ENCODE measurements around the gene FKBP2.

DNA sequence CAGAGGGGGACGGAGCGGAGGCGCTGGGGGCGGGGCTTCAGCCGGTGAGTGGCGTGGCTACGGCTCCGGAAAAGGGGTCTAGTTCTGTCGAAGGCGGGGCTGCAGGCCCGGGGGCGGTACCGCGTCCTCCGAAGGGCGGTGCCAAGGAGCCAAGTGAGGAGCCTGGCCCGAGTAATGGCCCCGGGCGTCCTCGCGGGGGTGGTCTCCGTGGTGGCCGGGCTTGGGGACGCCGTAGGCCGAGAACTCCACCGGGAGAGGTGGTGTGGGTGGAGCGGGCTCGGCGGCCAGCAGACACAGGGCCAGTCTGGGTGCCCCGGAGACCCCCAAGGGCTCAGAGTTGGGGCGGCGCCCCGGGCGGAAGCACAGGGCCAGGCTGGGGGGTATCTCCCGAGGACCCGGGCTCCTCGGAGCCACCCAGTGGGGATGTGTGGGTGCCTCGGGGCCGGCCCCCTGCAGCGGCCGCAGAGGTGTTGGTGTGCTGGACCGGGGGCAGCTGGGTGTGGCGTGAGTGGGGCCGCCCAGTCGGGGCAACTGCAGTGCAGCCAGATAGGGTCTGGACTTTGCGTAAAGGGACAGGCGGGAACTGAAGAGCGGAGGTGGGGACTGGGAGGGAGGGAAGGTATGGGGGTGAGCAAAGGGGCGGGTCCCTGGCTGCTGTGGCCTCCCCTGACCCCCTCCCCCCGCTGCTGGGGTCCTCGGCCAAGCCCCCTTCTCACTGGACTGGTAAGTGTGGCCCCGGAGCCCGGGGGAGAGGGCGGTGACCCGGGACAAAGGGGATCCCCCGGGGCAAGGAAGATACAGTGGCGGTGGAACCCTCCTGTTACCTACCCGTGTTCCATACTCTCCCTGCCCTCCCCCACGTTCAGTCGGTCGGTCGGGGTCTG is 838 bp downstream of the FKBP2 start:
- TF ChIP-seq, protein P1, sequence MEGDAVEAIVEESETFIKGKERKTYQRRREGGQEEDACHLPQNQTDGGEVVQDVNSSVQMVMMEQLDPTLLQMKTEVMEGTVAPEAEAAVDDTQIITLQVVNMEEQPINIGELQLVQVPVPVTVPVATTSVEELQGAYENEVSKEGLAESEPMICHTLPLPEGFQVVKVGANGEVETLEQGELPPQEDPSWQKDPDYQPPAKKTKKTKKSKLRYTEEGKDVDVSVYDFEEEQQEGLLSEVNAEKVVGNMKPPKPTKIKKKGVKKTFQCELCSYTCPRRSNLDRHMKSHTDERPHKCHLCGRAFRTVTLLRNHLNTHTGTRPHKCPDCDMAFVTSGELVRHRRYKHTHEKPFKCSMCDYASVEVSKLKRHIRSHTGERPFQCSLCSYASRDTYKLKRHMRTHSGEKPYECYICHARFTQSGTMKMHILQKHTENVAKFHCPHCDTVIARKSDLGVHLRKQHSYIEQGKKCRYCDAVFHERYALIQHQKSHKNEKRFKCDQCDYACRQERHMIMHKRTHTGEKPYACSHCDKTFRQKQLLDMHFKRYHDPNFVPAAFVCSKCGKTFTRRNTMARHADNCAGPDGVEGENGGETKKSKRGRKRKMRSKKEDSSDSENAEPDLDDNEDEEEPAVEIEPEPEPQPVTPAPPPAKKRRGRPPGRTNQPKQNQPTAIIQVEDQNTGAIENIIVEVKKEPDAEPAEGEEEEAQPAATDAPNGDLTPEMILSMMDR (conservative IDR thresholded peaks at IDR 0.05) = no peak
- no peak for TF ChIP-seq ZFX (IDR thresholded peaks at IDR 0.05)
